Astrocyte (in vitro differentiated cells and primary cell): ENCODE measurements around the gene KCNK13.

ENCODE experiments used
- CTCF ChIP-seq: IDR thresholded peaks from 2 replicates; pipeline ENCODE4 v1.5.1; 2011; ENCODE audit warnings: low read depth, mild to moderate bottlenecking, inconsistent platforms, low read length, moderate library complexity; ENCODE audit not compliant: insufficient read depth
- EZH2 ChIP-seq: IDR thresholded peaks from 2 replicates; pipeline ENCODE4 v1.6.1; 2012; ENCODE audit warnings: mild to moderate bottlenecking, low read length, inconsistent platforms; ENCODE audit not compliant: insufficient read depth

GRCh38 chr14:90198541-90199060 lies 136.8 kb downstream of the KCNK13 start:
- TF ChIP-seq CTCF (no peak), EZH2 (no peak)
